ENCODE results near the gene AKIP1.

AKIP1 gene

GRCh38 chr11:8917157-8917825 is 6.3 kb downstream of the AKIP1 start:
- no peak overlapping the region for H3K4me3 ChIP-seq (ENCODE audit: low read depth, low read length)
- DNase-seq (ENCODE audit: low read depth) = no peak
- no peak for TF ChIP-seq CTCF (IDR thresholded peaks at IDR 0.05; ENCODE audit: control insufficient read depth, extremely low read depth, insufficient read depth)

GRCh38 chr11:8922691-8923090 is 11.7 kb downstream of the AKIP1 start:
- H3K4me3 ChIP-seq (ENCODE audit: low read depth, low read length) = no peak overlapping the region
- no peak for DNase-seq (ENCODE audit: low read depth)
- TF ChIP-seq CTCF (IDR thresholded peaks at IDR 0.05; ENCODE audit: control insufficient read depth, extremely low read depth, insufficient read depth) = no peak

- no peak for TF ChIP-seq CTCF (IDR thresholded peaks at IDR 0.05; ENCODE audit: control insufficient read depth, extremely low read depth, insufficient read depth)
- DNase-seq (ENCODE audit: low read depth) = no peak
- H3K4me3 ChIP-seq (ENCODE audit: low read depth, low read length) = no peak overlapping the region
Observed at GRCh38 chr11:8925711-8926110, 14.7 kb downstream of the AKIP1 start.

- no peak for DNase-seq (ENCODE audit: low read depth)
- H3K4me3 ChIP-seq (ENCODE audit: low read depth, low read length) = no peak overlapping the region
- no peak for TF ChIP-seq CTCF (IDR thresholded peaks at IDR 0.05; ENCODE audit: control insufficient read depth, extremely low read depth, insufficient read depth)
Observed at GRCh38 chr11:8926236-8926635, 15.2 kb downstream of the AKIP1 start.

- TF ChIP-seq CTCF (IDR thresholded peaks at IDR 0.05; ENCODE audit: control insufficient read depth, extremely low read depth, insufficient read depth) = no peak
- no peak overlapping the region for H3K4me3 ChIP-seq (ENCODE audit: low read depth, low read length)
- DNase-seq (ENCODE audit: low read depth) = no peak
Observed at GRCh38 chr11:8927233-8927632, 16.2 kb downstream of the AKIP1 start.

- H3K4me3 ChIP-seq (ENCODE audit: low read depth, low read length) = no peak overlapping the region
- no peak for DNase-seq (ENCODE audit: low read depth)
- no peak for TF ChIP-seq CTCF (IDR thresholded peaks at IDR 0.05; ENCODE audit: control insufficient read depth, extremely low read depth, insufficient read depth)
Observed at GRCh38 chr11:8928205-8928604, 17.2 kb downstream of the AKIP1 start.

- no peak for DNase-seq (ENCODE audit: low read depth)
- no peak for TF ChIP-seq CTCF (IDR thresholded peaks at IDR 0.05; ENCODE audit: control insufficient read depth, extremely low read depth, insufficient read depth)
- no peak overlapping the region for H3K4me3 ChIP-seq (ENCODE audit: low read depth, low read length)
Observed at GRCh38 chr11:8928981-8929615, 18.1 kb downstream of the AKIP1 start.

Data from LNCaP clone FGC (cell line).